Measurements from ENCODE around the gene PRICKLE1.
"Not testable (repeated sequence)": the region's sequence is repeated elsewhere in the genome, so short reads cannot be mapped to it uniquely, and the experiment has no call there.

The PRICKLE1 gene

GRCh38 chr12:42557586-42558172 lies 31.9 kb downstream of the PRICKLE1 start:
- no peaks in the 10 kb centered on the region for H3K9me3 ChIP-seq (ENCODE audit: control insufficient read depth, insufficient read depth, low read length)
- no peaks in the 10 kb centered on the region for H3K36me3 ChIP-seq (ENCODE audit: insufficient read depth, low read length)
- H3K4me1 ChIP-seq (ENCODE audit: insufficient read depth, low read length): no peaks in the 10 kb centered on the region; the same call in 1 of the 2 replicates
- H3K9ac ChIP-seq (ENCODE audit: low read depth, low read length): no peak overlapping the region

DNA sequence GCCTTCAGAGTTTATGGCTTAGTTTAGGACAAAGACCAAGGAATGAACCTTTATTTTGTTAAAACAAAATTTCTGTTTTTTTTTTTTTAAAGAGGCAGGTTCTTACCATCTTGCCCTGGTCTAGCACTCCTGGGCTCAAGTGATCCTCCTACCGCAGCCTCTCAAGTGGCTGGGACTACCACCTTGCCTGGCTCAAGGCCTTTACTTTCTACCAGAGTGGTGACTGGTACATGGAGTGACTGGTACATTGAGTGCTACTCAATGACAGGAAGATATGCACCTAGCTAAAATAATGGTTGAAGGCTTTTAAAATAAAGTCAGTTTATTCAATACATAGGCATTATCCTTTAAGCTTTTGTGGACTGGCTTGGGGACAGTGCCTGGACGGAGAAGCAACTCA lies 32.6 kb downstream of the PRICKLE1 start:
- Histone ChIP-seq H3K4me1 (ENCODE audit: insufficient read depth, low read length) (no peaks in the 10 kb centered on the region; the same call in 1 of the 2 replicates), H3K9me3 (ENCODE audit: control insufficient read depth, insufficient read depth, low read length) (no peaks in the 10 kb centered on the region), H3K36me3 (ENCODE audit: insufficient read depth, low read length) (no peaks in the 10 kb centered on the region), H3K9ac (ENCODE audit: low read depth, low read length) (no peak overlapping the region)

- Histone ChIP-seq H3K9ac (ENCODE audit: low read depth, low read length) (peak overlapping the region; percentile 18; the same call in 1 of the 2 replicates), H3K4me1 (ENCODE audit: insufficient read depth, low read length) (no peaks in the 10 kb centered on the region; the same call in 1 of the 2 replicates)
Measured at GRCh38 chr12:42552822-42553221, 36.7 kb downstream of the PRICKLE1 start.

GRCh38 chr12:42550800-42551199 lies 38.7 kb downstream of the PRICKLE1 start:
- Histone ChIP-seq H3K4me1 (ENCODE audit: insufficient read depth, low read length) (no peaks in the 10 kb centered on the region; the same call in 1 of the 2 replicates), H3K9me3 (ENCODE audit: control insufficient read depth, insufficient read depth, low read length) (no peaks in the 10 kb centered on the region), H3K36me3 (ENCODE audit: insufficient read depth, low read length) (no peaks in the 10 kb centered on the region), H3K9ac (ENCODE audit: low read depth, low read length) (no peak overlapping the region)

More at GRCh38 chr12:42552822-42553221, 36.7 kb downstream of the PRICKLE1 start:
- no peaks in the 10 kb centered on the region for H3K36me3 ChIP-seq (ENCODE audit: insufficient read depth, low read length)
- H3K9me3 ChIP-seq (ENCODE audit: control insufficient read depth, insufficient read depth, low read length): no peaks in the 10 kb centered on the region

GRCh38 chr12:42546709-42547108 lies 42.8 kb downstream of the PRICKLE1 start:
- Histone ChIP-seq H3K9me3 (ENCODE audit: control insufficient read depth, insufficient read depth, low read length) (no peaks in the 10 kb centered on the region), H3K9ac (ENCODE audit: low read depth, low read length) (no peak overlapping the region), H3K4me1 (ENCODE audit: insufficient read depth, low read length) (no peaks in the 10 kb centered on the region), H3K36me3 (ENCODE audit: insufficient read depth, low read length) (no peaks in the 10 kb centered on the region)

GRCh38 chr12:42541965-42542364 lies 47.6 kb downstream of the PRICKLE1 start:
- Histone ChIP-seq H3K9ac (ENCODE audit: low read depth, low read length) (no peak overlapping the region), H3K4me1 (ENCODE audit: insufficient read depth, low read length) (no peaks in the 10 kb centered on the region), H3K36me3 (ENCODE audit: insufficient read depth, low read length) (no peaks in the 10 kb centered on the region), H3K9me3 (ENCODE audit: control insufficient read depth, insufficient read depth, low read length) (no peaks in the 10 kb centered on the region)

DNA sequence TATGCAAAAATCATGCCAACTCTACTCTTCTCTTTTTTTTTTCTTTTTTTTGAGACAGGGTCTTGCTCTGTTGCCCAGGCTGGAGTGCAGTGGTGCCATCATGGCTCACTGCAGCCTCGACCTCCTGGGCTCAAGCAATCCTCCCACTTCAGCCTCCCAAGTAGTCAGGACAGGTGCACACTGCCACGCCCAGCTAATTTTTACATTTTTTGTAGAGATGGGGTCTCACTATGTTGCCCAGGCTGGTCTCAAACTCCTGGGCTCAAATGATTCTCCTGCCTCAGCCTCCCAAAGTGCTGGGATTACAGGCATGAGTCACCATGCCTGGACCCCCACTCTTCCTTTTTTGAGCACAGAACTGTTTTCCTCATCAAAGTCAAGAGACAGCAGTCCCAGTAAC lies 48.2 kb downstream of the PRICKLE1 start:
- not testable (repeated sequence) for H3K9ac ChIP-seq (ENCODE audit: low read depth, low read length); H3K4me1 ChIP-seq (ENCODE audit: insufficient read depth, low read length); H3K9me3 ChIP-seq (ENCODE audit: control insufficient read depth, insufficient read depth, low read length); H3K36me3 ChIP-seq (ENCODE audit: insufficient read depth, low read length)

GRCh38 chr12:42539696-42540095 lies 49.9 kb downstream of the PRICKLE1 start:
- Histone ChIP-seq H3K36me3 (ENCODE audit: insufficient read depth, low read length) (no peaks in the 10 kb centered on the region), H3K9me3 (ENCODE audit: control insufficient read depth, insufficient read depth, low read length) (no peaks in the 10 kb centered on the region), H3K9ac (ENCODE audit: low read depth, low read length) (no peak overlapping the region)

DNA sequence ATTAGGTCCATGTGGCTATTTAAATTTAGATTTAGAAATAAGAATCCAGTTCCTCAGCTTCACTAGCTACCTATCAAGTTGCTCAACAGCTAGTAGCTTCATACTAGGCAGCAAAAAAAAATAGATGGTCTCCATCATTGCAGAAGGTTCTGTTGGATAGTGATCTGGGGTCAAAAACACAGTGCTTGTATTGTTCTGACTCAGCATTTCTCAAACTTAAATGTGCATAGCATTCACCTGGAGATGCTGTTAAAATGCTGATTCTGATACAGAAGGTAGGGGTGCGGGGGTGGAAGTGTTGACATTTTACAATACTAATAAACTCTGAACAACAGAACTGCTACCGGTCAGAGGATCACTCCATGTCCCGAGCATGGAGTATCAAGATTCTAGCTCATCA lies 51.3 kb downstream of the PRICKLE1 start:
- H3K4me1 ChIP-seq (ENCODE audit: insufficient read depth, low read length): no peaks in the 10 kb centered on the region
- H3K9ac ChIP-seq (ENCODE audit: low read depth, low read length): no peak overlapping the region

More at GRCh38 chr12:42539696-42540095, 49.9 kb downstream of the PRICKLE1 start:
- H3K4me1 ChIP-seq (ENCODE audit: insufficient read depth, low read length): no peaks in the 10 kb centered on the region

DNA sequence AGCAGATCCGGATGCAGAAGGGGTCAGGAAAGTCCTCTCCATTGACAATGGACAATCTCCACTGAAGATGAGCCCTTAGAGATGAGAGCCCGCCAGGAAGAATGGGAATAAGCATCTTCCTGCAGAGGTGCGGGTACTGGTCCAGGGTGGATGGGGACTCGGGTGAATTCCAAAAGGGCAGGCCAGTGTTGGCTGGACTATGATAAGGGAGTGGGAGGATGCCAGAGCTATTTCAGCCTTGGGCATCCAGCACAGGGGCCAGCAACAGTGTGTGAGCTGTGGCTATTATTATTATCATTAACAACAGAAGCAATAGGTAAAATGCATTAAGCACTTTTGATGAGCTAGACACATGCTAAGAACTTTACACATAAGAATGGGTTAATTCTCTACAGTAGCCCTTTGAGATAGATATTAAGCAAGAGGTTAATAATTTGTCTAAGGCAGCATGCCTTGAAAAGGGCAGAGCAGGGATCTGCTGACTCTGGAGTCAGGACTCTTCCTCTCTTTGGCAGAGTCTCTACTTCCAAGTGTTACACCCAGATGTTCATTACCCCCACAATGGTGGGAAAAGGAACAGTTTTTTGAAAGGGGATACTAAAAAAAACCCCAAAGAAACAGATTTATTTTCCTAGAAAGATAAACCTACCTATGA lies 55.2 kb downstream of the PRICKLE1 start:
- no peaks in the 10 kb centered on the region for H3K4me1 ChIP-seq (ENCODE audit: insufficient read depth, low read length)
- no peaks in the 10 kb centered on the region for H3K36me3 ChIP-seq (ENCODE audit: insufficient read depth, low read length)
- no peak overlapping the region for H3K9ac ChIP-seq (ENCODE audit: low read depth, low read length)
- H3K9me3 ChIP-seq (ENCODE audit: control insufficient read depth, insufficient read depth, low read length): no peaks in the 10 kb centered on the region; the same call in 1 of the 2 replicates

More for the DNA sequence above, 51.3 kb downstream of the PRICKLE1 start:
- Histone ChIP-seq H3K9me3 (ENCODE audit: control insufficient read depth, insufficient read depth, low read length) (no peaks in the 10 kb centered on the region), H3K36me3 (ENCODE audit: insufficient read depth, low read length) (no peaks in the 10 kb centered on the region)

- Histone ChIP-seq H3K36me3 (ENCODE audit: insufficient read depth, low read length) (no peaks in the 10 kb centered on the region), H3K4me1 (ENCODE audit: insufficient read depth, low read length) (peaks cover 10% of the 10 kb centered on the region; the same call in 1 of the 2 replicates), H3K9ac (ENCODE audit: low read depth, low read length) (no peak overlapping the region), H3K9me3 (ENCODE audit: control insufficient read depth, insufficient read depth, low read length) (no peaks in the 10 kb centered on the region; the same call in 1 of the 2 replicates)
Measured at GRCh38 chr12:42530284-42530683, 59.3 kb downstream of the PRICKLE1 start.

- Histone ChIP-seq H3K9me3 (ENCODE audit: control insufficient read depth, insufficient read depth, low read length) (no peaks in the 10 kb centered on the region), H3K9ac (ENCODE audit: low read depth, low read length) (no peak overlapping the region), H3K36me3 (ENCODE audit: insufficient read depth, low read length) (no peaks in the 10 kb centered on the region), H3K4me1 (ENCODE audit: insufficient read depth, low read length) (peaks cover 10% of the 10 kb centered on the region; the same call in 1 of the 2 replicates)
Measured at GRCh38 chr12:42525444-42525843, 64.1 kb downstream of the PRICKLE1 start.

- Histone ChIP-seq H3K36me3 (ENCODE audit: insufficient read depth, low read length) (no peaks in the 10 kb centered on the region), H3K4me1 (ENCODE audit: insufficient read depth, low read length) (peaks cover 10% of the 10 kb centered on the region; the same call in 1 of the 2 replicates), H3K9ac (ENCODE audit: low read depth, low read length) (no peak overlapping the region), H3K9me3 (ENCODE audit: control insufficient read depth, insufficient read depth, low read length) (no peaks in the 10 kb centered on the region)
Measured at GRCh38 chr12:42524716-42525115, 64.8 kb downstream of the PRICKLE1 start.

DNA sequence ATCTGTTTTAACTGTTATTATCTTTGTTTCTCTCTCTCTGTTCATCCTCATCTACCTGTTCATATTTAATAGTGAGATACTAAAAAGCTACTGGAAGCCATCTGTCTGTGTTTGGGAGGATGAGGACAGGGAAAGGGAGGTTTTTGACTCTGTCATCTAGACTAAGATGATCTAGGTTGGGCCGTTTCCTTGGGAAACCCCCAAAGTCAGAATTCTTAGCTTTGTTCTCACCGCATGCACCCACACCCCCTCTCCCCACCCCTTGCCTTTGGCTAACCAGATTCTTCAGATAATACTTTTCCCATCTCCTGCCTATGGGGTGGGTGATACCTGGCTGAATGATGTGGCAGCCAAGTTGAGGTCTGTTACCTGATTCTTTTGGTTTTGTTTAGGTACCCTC lies 73.0 kb downstream of the PRICKLE1 start:
- peaks cover 3% of the 10 kb centered on the region; the same call in 1 of the 2 replicates for H3K4me1 ChIP-seq (ENCODE audit: insufficient read depth, low read length)
- no peaks in the 10 kb centered on the region for H3K9me3 ChIP-seq (ENCODE audit: control insufficient read depth, insufficient read depth, low read length)
- no peaks in the 10 kb centered on the region for H3K36me3 ChIP-seq (ENCODE audit: insufficient read depth, low read length)
- H3K9ac ChIP-seq (ENCODE audit: low read depth, low read length): no peak overlapping the region

- peaks cover 12% of the 10 kb centered on the region; the same call in 1 of the 2 replicates for H3K4me1 ChIP-seq (ENCODE audit: insufficient read depth, low read length)
- no peak overlapping the region for H3K9ac ChIP-seq (ENCODE audit: low read depth, low read length)
- no peaks in the 10 kb centered on the region for H3K9me3 ChIP-seq (ENCODE audit: control insufficient read depth, insufficient read depth, low read length)
- H3K36me3 ChIP-seq (ENCODE audit: insufficient read depth, low read length): no peaks in the 10 kb centered on the region
Measured at GRCh38 chr12:42511656-42512055, 77.9 kb downstream of the PRICKLE1 start.

Measured in ES-I3 (cell line).